GOT3 (cell line): ENCODE data around the gene ARL5C.

ENCODE experiments used
- DNase-seq: peaks from one replicate; lab custom pipeline; 2025; ENCODE audit warnings: mixed read lengths; lab: John Stamatoyannopoulos, UW

ARL5C gene

GRCh38 chr17:39167476-39167875 lies 1.5 kb upstream of the ARL5C start:
- DNase-seq = no peak

GRCh38 chr17:39166437-39167335 lies 725 bp upstream of the ARL5C start:
- no peak for DNase-seq

GRCh38 chr17:39165178-39165840 lies 652 bp downstream of the ARL5C start:
- DNase-seq = no peak

- peak; percentile 40 for DNase-seq
Observed at GRCh38 chr17:39164675-39165143, 1.3 kb downstream of the ARL5C start.

GRCh38 chr17:39161962-39162361 lies 4.0 kb downstream of the ARL5C start:
- DNase-seq = no peak

- no peak for DNase-seq
Observed at GRCh38 chr17:39158623-39159022, 7.3 kb downstream of the ARL5C start.

GRCh38 chr17:39156491-39156890 lies 9.5 kb downstream of the ARL5C start:
- no peak for DNase-seq

- DNase-seq = no peak
Observed at GRCh38 chr17:39155654-39156053, 10.3 kb downstream of the ARL5C start.

- peak; percentile 83 for DNase-seq
Observed at GRCh38 chr17:39153599-39154051, 12.3 kb downstream of the ARL5C start.

- DNase-seq = no peak
Observed at GRCh38 chr17:39151943-39152818, 13.8 kb downstream of the ARL5C start.

GRCh38 chr17:39151150-39151942 lies 14.6 kb downstream of the ARL5C start, which contains the start of gene PLXDC1:
Gene PLXDC1 (minus strand): TSS chr17:39151637. CDS start chr17:39151437, 200 bp downstream.
- no peak for DNase-seq

- DNase-seq = no peak
Observed at GRCh38 chr17:39150795-39151149, 15.2 kb downstream of the ARL5C start.

- DNase-seq = no peak
Observed at GRCh38 chr17:39150104-39150634, 15.8 kb downstream of the ARL5C start.

GRCh38 chr17:39147221-39148185 lies 18.5 kb downstream of the ARL5C start:
- no peak for DNase-seq

- DNase-seq = no peak
Observed at GRCh38 chr17:39146273-39146672, 19.7 kb downstream of the ARL5C start.

GRCh38 chr17:39145143-39145542 lies 20.8 kb downstream of the ARL5C start:
- no peak for DNase-seq

GRCh38 chr17:39144416-39144840 lies 21.5 kb downstream of the ARL5C start:
- DNase-seq = no peak

- DNase-seq = no peak
Observed at GRCh38 chr17:39143552-39144093, 22.3 kb downstream of the ARL5C start.

GRCh38 chr17:39141915-39142664 lies 23.9 kb downstream of the ARL5C start:
- DNase-seq = no peak
